DLD1 (cell line): Measurements from ENCODE around the gene GSC2.

ENCODE experiments used
- in situ Hi-C: cut with HindIII; loops from 2 replicates; pipeline ENCODE4 v1.10.0; 2017; ENCODE audit warnings: low sequenced_read_pairs

Gene GSC2

GRCh38 chr22:19121631-19122142, 28.4 kb downstream of the GSC2 start:
- in situ Hi-C loops = no loop called here

- in situ Hi-C loops = no loop called here
Measured at GRCh38 chr22:19120829-19121630, 29.1 kb downstream of the GSC2 start.

- in situ Hi-C loops = no loop called here
Measured at GRCh38 chr22:19119949-19120348, 30.1 kb downstream of the GSC2 start.

GRCh38 chr22:19118329-19118880, 31.7 kb downstream of the GSC2 start:
- in situ Hi-C loops = no loop called here

GRCh38 chr22:19117111-19117512, 33.0 kb downstream of the GSC2 start:
- in situ Hi-C loops = no loop called here

- in situ Hi-C loops = no loop called here
Measured at GRCh38 chr22:19115628-19116027, 34.5 kb downstream of the GSC2 start.

- in situ Hi-C loops = no loop called here
Measured at GRCh38 chr22:19114984-19115552, 35.0 kb downstream of the GSC2 start.

- in situ Hi-C loops = no loop called here
Measured at GRCh38 chr22:19113429-19113828, 36.7 kb downstream of the GSC2 start.

GRCh38 chr22:19111584-19111983, 38.5 kb downstream of the GSC2 start:
- in situ Hi-C loops = no loop called here

GRCh38 chr22:19111140-19111539, 39.0 kb downstream of the GSC2 start:
- in situ Hi-C loops = no loop called here

GRCh38 chr22:19110646-19111045, 39.4 kb downstream of the GSC2 start:
- in situ Hi-C loops = no loop called here

GRCh38 chr22:19110064-19110458, 40.0 kb downstream of the GSC2 start:
- in situ Hi-C loops = no loop called here

- in situ Hi-C loops = no loop called here
Measured at GRCh38 chr22:19109198-19110063, 40.7 kb downstream of the GSC2 start.

GRCh38 chr22:19108807-19109197, 41.3 kb downstream of the GSC2 start:
- in situ Hi-C loops = no loop called here

- in situ Hi-C loops = no loop called here
Measured at GRCh38 chr22:19107730-19108074, 42.4 kb downstream of the GSC2 start.

- in situ Hi-C loops = no loop called here
Measured at GRCh38 chr22:19106886-19107729, 43.0 kb downstream of the GSC2 start.

- in situ Hi-C loops = no loop called here
Measured at GRCh38 chr22:19105867-19106802, 44.0 kb downstream of the GSC2 start.

GRCh38 chr22:19105456-19105855, 44.6 kb downstream of the GSC2 start:
- in situ Hi-C loops = no loop called here
